ENCODE data around the gene DENND5B.
"Not testable (repeated sequence)": the region's sequence is repeated elsewhere in the genome, so short reads cannot be mapped to it uniquely, and the experiment has no call there.

The DENND5B gene

DNA sequence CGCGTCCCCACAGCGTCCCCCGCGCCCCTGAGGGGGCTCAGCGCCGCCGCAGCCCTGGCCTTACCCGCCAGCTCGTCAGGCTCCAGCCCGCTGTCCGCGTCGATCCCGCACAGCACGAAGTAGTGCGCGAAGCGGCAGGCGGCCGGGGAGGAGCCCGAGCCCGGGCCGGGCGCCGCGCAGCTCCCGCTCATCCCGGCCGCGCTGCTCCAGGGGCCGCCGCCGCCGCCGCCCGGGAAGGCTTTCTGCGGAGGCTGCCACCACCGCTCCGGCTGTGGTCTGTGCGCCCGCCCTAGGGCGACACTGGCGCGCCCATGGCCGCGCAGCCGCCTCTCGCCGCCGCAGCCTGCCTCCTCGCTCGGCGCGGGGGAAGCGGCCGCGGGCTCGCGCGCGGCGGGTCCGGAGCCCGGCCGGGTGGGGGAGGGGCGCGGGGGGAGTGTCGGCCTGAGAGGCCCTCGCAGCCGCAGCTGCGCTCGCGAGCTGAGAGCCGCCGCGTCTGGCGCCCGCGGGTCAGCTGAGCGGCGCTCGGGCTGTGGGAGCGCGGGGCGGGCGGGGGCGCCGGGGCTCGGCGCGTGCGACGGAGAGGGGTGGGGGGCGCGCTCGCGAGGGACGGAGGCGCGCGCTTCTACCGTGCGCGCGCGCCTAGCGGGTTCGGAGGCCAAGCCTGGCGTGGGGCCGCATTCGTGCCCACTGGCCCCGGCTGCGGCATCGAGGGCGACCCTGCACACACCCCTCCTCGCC lies at the start of gene DENND5B:
Gene DENND5B (minus strand): TSS at position 495 of the 738 bp plus-strand sequence. CDS start 304 bp downstream, at position 191.
- DNase-seq (ENCODE audit: low spot score) = no peak

DNA sequence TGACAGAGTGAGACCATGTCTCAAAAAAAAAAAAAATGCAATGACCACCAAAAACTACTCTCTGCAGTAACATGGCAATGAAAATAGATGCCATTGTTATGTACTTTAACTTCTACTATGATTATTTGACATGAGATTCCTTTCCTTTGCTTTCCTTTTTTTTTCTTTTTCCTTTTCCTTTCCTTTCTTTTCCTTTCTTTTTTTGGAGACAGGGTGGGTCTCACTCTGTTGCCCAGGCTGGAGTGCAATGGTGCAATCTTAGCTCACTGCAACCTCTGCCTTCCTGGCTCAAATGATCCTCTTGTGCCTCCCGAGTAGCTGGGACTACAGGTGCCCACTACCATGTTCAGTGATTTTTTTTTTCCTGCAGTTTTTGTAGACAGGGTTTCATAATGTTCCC lies 43.7 kb upstream of the DENND5B start:
- DNase-seq (ENCODE audit: low spot score) = no peak

DNA sequence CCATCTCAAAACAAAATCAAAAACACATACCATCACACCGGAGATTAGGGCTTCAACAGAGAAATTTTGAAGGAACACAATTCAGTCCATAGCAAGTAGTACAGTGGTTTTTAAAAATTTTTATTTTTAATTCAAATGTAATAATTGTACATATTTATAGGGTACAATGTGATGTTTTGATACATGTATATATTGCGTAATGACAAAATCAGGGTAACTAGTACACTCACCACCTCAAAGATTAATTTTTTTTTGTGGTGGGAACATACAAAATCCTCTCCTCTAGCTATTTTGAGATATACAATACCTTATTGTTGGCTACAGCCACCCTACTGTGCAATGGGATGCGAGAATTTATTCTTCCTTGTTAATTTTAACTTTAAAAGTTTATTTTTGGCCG lies 42.5 kb upstream of the DENND5B start:
- no peak for DNase-seq (ENCODE audit: low spot score)

GRCh38 chr12:31631809-31632208 lies 40.9 kb upstream of the DENND5B start:
- DNase-seq (ENCODE audit: low spot score) = no peak

DNA sequence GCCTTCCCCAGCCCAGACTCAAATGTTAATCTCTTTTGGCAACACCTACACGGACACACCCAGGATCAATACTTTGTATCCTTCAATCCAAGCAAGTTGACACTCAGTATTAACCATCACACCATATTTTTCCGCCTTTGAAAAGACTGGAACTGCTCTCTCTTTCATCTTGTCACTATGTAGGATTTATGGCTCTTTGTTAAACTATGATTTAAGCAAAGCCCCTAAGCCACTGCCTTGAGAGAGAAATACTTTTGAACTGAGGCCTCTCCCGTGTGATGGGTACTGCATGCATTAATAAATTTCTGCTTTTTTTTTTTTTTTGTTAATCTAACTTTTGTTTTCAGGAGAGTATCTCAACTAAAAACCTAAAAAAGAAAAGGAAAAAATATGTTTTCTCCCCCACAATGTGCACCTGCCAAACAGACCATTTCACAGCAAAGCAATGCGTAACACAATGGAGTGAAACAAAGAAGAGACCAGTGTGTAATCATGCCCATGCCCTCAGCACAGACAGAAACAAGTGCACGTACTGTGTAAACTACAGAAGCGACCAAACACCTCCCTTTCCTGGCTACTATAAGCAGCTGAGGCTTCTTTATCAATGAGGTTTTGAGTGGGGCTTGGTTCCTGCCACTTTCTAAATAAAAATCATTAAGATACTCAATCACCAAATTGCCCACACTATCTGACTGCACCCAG lies 40.2 kb upstream of the DENND5B start:
- no peak for DNase-seq (ENCODE audit: low spot score)

GRCh38 chr12:31629756-31630732 lies 39.1 kb upstream of the DENND5B start:
- no peak for DNase-seq (ENCODE audit: low spot score)

- DNase-seq (ENCODE audit: low spot score) = no peak
Observed at GRCh38 chr12:31627456-31628054, 36.6 kb upstream of the DENND5B start.

GRCh38 chr12:31626270-31626995 lies 35.5 kb upstream of the DENND5B start:
- DNase-seq (ENCODE audit: low spot score) = no peak

DNA sequence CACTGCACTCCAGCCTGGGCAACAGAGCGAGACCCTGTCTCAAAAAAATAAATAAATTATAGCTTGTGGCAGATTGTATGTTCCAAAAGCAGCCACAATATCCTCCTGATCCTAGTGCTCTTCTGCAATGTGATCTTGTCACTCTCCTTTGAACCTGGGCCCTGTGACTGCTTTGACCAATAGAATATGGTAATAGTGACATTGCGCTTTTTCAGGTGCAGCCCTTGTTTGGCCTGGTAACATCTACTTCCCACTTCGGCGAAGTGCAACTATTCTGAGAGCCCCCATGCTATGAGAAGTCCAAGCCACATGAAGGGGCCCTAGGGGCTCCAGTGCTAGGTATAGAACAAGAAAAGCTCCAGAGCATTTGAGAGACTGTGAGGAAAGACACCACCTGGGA lies 31.1 kb upstream of the DENND5B start:
- no peak for DNase-seq (ENCODE audit: low spot score)

DNA sequence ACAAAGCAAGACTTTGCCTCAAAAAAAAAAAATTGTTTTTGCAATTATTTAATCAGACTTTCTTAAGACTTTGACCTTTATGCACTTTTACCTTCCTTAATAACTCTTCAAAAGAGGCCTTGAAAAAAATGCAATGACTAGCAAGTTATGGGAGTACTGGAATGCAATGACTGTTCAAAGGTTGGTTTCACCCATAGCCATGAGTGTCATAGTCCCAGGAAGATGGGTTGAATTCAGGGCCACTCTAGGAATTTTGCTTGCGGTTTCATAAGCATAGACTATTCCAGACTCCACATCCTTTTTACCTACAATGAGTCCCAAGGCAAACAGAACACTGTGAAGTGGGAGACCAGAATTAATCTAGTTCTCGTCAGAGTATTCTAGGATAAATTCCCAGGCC lies 29.4 kb upstream of the DENND5B start:
- no peak for DNase-seq (ENCODE audit: low spot score)

- no peak for DNase-seq (ENCODE audit: low spot score)
Observed at GRCh38 chr12:31618228-31619025, 27.5 kb upstream of the DENND5B start.

- no peak for DNase-seq (ENCODE audit: low spot score)
Observed at GRCh38 chr12:31612819-31613218, 21.9 kb upstream of the DENND5B start.

- DNase-seq (ENCODE audit: low spot score) = not testable (repeated sequence)
Observed at GRCh38 chr12:31608299-31608698, 17.4 kb upstream of the DENND5B start.

GRCh38 chr12:31605531-31605930 lies 14.6 kb upstream of the DENND5B start:
- DNase-seq (ENCODE audit: low spot score) = no peak

- DNase-seq (ENCODE audit: low spot score) = no peak
Observed at GRCh38 chr12:31603546-31604009, 12.6 kb upstream of the DENND5B start.

DNA sequence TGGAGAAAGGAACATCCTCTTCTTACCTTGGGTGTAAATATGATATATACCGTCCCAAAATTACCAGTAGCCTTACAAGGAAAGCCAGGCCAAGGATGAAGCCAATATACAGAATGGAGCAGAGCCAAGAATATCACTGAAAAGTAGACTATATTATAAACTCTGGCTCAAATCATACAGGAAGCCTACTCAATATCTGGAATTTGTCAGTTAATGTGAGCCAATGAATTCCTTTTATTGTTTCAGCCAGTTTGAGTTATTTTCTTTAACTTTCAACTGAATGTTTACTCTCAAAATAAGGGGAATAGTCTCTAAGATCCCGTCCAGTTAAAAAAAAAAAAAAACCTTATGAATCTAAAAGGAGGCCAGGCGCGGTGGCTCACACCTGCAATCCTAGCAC lies 9.8 kb upstream of the DENND5B start:
- DNase-seq (ENCODE audit: low spot score) = no peak

DNA sequence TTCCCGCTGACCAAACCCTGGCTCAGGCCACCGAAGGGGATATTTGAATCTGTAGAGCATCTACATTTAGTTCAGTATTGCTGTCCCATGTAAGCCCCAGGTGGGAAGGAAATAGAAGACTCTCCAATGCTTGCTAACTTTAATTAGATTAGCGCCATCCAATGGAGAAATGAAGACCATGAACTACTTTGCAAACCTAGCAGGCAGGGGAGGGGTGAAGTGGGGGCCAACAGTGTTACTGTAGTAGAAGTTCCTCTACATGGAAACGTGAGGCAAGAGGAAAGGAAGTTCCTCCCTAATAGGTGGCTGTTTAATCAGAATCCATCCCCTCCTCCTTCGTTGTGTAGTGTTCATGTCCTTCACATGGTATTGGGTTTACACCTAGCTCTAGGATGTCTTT lies 9.3 kb upstream of the DENND5B start:
- DNase-seq (ENCODE audit: low spot score) = no peak

GRCh38 chr12:31599053-31599452 lies 8.1 kb upstream of the DENND5B start:
- no peak for DNase-seq (ENCODE audit: low spot score)

- no peak for DNase-seq (ENCODE audit: low spot score)
Observed at GRCh38 chr12:31597066-31597465, 6.1 kb upstream of the DENND5B start.

- no peak for DNase-seq (ENCODE audit: low spot score)
Observed at GRCh38 chr12:31594681-31595080, 3.7 kb upstream of the DENND5B start.

Measured in activated CD4-positive, alpha-beta T cell treated with anti-CD3 and anti-CD28 coated beads, Interleukin-2, Interleukin-4, amounts not matched to agents 100 ng/mL and 50 ng/mL, durations not matched to agents 16 hours and 8 hours (primary cell).